Fibroblast of skin of scalp (primary cell): ENCODE results near the gene PRKG1.
"Not testable (repeated sequence)": the region's sequence is repeated elsewhere in the genome, so short reads cannot be mapped to it uniquely, and the experiment has no call there.

ENCODE experiments used
- DNase-seq: peaks from one replicate; pipeline ENCODE4 v3.0.0-alpha.2; 2013

PRKG1 gene

GRCh38 chr10:52172581-52172980, 1098.3 kb downstream of the PRKG1 start:
- DNase-seq, result peak; percentile 4

- DNase-seq, result no peak
These were observed 1111.0 kb downstream of the PRKG1 start for GRCh38 chr10:52185256-52185655.

- no peak for DNase-seq
These were observed 1113.4 kb downstream of the PRKG1 start for GRCh38 chr10:52187521-52188258.

- no peak for DNase-seq
These were observed 1116.8 kb downstream of the PRKG1 start for GRCh38 chr10:52191049-52191448.

- DNase-seq, result no peak
These were observed 1119.9 kb downstream of the PRKG1 start for GRCh38 chr10:52194191-52194590.

- DNase-seq, result no peak
These were observed 1120.4 kb downstream of the PRKG1 start for GRCh38 chr10:52194716-52195115.

GRCh38 chr10:52197098-52197497, 1122.8 kb downstream of the PRKG1 start:
- no peak for DNase-seq

GRCh38 chr10:52198540-52198939, 1124.3 kb downstream of the PRKG1 start:
- peak; percentile 30 for DNase-seq

GRCh38 chr10:52204906-52205305, 1130.6 kb downstream of the PRKG1 start:
- DNase-seq, result not testable (repeated sequence)

GRCh38 chr10:52208365-52208764, 1134.1 kb downstream of the PRKG1 start:
- no peak for DNase-seq

- DNase-seq, result no peak
These were observed 1135.9 kb downstream of the PRKG1 start for GRCh38 chr10:52210161-52210560.

- DNase-seq, result no peak
These were observed 1137.8 kb downstream of the PRKG1 start for GRCh38 chr10:52212062-52212461.

GRCh38 chr10:52212802-52213201, 1138.5 kb downstream of the PRKG1 start:
- DNase-seq, result no peak

GRCh38 chr10:52213321-52213752, 1139.0 kb downstream of the PRKG1 start:
- DNase-seq, result peak; percentile 63

GRCh38 chr10:52215745-52216361, 1141.6 kb downstream of the PRKG1 start:
- peak; percentile 71 for DNase-seq

GRCh38 chr10:52216852-52217251, 1142.6 kb downstream of the PRKG1 start:
- DNase-seq, result peak; percentile 66

- DNase-seq, result no peak
These were observed 1143.2 kb downstream of the PRKG1 start for GRCh38 chr10:52217531-52217930.

GRCh38 chr10:52220947-52221346, 1146.7 kb downstream of the PRKG1 start:
- DNase-seq, result no peak

- no peak for DNase-seq
These were observed 1147.6 kb downstream of the PRKG1 start for GRCh38 chr10:52221923-52222322.

- DNase-seq, result peak; percentile 38
These were observed 1152.0 kb downstream of the PRKG1 start for GRCh38 chr10:52226197-52226847.

GRCh38 chr10:52228556-52228955, 1154.3 kb downstream of the PRKG1 start:
- no peak for DNase-seq

- peak; percentile 33 for DNase-seq
These were observed 1155.1 kb downstream of the PRKG1 start for GRCh38 chr10:52229291-52229931.
